ENCODE results near the gene ACBD6.

Gene ACBD6

DNA sequence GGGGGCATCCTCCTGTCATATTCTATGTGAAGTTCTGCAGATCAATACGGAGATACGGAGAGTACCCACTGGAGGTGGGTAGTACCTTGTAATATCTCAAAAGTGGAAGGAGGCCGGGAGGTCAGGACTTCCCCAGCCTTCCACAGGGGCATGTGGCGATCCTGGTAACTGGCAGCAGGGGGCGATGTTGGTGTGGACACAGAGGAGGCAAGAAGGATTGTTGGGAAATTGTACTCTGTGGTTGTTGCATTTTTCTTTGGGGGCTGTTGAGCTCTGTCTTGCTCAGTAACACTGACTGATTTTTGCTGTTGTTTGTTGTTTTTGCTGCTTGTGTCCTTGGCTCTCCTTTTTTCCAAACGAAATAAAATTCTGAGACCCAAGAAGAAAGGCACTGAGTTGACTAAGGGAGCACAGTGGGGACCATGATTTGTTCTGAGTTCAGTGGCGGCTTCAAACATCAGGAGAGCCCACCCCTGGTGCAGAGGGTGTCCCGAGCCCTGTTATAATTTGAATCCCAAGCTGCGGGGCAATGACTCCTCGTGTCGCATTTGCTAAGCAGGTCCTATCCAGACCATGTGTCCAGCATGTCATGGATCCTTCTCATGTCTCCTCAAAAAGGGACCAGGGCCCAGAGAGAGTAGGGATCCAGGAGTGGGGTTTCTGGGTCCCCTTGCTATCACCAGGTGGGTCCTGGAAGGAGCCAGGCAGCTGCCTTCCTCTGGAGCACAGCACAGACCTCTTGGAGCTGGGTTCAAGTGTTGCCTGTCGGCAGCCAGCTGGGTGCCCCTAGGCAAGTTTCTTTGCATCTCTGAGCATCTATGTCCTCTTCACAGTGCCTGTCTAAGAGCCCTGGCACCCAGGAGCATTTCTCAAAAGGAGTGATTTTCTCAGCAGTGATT, 249.5 kb downstream of the ACBD6 start:
- TF ChIP-seq POLR2A (IDR thresholded peaks at IDR 0.05; ENCODE audit: low read length) (no peak), GATA1 (IDR thresholded peaks at IDR 0.05; ENCODE audit: low read depth, low read length) (no peak)
- peak; percentile 69 to 81 for DNase-seq

DNA sequence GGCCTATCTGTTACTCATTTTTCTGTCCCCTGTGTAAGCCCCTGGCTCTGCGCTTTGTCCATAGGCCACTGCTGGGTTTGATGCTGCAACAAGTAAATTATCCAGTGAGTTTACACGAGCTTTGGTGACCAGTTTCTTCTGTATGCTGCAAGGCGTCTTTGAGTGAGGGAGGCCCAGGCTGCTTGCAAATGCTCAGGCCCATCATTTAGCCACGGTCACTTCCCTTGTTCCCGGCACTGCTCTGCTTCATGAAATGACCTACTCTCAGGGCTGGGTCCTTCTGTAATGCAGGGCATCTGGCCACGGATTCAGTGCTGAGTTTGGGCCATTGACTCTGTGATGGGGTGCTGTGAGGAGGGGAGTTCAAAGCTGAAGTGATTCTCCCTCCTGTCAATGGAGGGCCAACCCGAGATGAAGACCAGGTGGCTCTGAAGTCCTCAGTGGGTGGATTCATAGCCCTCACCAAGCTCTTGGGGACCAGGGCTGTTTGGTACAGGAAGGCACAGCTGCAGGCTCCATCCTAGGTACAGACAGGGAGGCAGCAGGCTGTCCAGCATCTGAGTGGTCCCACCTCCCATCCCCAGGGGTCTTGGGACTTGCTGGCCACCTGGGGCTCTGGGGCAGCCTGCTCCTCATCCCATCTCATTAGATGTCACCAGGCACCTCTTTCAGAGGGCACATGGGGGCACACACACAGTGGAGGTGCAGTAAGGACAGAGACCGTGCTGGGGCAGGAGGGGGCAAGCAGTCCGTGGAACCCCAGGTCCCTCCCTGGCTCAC, 250.7 kb downstream of the ACBD6 start:
- TF ChIP-seq GATA1 (IDR thresholded peaks at IDR 0.05; ENCODE audit: low read depth, low read length) (no peak), POLR2A (IDR thresholded peaks at IDR 0.05; ENCODE audit: low read length) (no peak)
- no peak for DNase-seq

DNA sequence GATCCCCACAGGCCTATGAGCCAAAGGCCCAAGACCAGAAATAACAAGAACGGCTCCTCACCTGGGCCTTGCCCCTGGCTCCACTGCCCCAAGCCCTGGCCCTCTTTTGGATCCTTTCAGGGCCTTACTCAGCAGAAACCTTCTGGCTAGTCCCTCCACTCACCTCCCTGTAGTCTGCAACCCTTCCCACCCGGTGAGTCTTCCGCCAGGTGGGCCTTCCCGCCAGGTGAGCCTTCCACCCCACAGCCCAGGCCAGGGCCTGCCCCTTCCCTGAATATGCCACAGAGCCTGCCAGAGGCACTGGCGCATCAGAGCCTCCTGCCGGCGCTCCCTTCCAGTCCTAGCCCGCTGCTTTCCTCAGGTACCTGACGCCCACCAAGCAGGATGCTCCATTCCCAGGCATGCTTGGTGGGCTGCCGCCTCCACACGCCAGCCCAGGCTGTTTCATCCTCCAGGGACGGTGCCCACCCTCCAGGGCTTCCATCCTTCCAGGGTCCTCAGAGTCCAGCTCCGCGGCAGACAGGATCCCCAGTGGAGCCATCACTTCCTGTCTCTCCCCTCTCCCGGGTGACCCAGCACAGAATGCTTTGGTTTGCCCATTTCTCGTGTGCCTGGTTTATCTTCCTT, 251.4 kb downstream of the ACBD6 start:
- TF ChIP-seq GATA1 (IDR thresholded peaks at IDR 0.05; ENCODE audit: low read depth, low read length) = no peak
- TF ChIP-seq POLR2A (IDR thresholded peaks at IDR 0.05; ENCODE audit: low read length) = no peak
- no peak for DNase-seq

DNA sequence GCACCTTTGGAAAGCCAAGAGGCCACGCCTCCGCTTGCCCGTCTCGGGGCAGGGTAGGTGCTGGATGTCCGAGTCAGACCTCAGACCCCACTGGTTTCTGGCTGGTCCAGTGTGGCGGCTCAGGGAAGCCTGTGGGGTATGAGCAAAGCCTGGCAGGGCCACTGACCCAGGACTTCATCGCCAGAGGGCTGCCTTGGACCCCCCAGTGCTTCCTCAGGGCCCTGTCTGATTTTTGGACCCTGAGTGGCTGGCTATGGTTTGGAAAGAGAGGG, 251.9 kb downstream of the ACBD6 start:
- TF ChIP-seq POLR2A (IDR thresholded peaks at IDR 0.05; ENCODE audit: low read length) (no peak), GATA1 (IDR thresholded peaks at IDR 0.05; ENCODE audit: low read depth, low read length) (no peak)
- DNase-seq = no peak

DNA sequence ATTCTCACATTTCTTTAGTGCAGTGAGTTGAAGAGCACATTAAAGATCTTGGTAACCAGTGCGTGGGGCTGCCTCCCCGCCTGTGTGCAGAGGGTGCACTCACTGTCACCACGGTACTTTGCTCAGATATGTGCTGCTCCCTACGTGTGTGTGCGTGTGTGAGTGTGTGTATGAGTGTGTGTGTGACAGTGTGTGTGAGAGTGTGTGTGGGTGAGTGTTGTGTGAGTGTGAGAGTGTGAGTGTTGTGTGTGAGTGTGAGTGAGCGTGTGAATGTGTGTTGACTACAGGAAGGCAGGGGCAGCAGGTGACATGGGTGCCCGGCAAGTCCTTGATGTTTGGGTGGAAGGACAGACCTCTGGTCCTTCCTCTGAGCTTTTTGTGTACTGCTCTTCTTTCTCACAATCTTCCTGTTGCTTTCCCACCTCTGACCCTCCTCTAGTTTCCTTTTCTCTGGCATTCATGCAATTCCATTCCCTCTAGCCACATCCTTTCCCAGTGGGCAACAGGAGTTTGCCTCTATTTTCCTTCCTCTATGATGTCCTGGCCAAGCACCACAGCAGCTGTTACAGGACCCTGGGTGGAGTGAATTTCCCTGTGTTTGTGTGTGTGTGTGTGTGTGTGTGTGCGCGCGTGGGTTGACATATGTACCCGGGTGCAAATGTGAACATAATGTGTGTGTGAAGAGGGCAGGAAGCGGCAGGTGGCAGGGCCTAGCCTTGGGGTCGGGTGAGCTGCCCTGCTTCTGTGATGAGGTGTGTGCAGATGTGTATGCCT, 252.5 kb downstream of the ACBD6 start:
- no peak for DNase-seq
- TF ChIP-seq GATA1 (IDR thresholded peaks at IDR 0.05; ENCODE audit: low read depth, low read length) (no peak), POLR2A (IDR thresholded peaks at IDR 0.05; ENCODE audit: low read length) (no peak)

DNA sequence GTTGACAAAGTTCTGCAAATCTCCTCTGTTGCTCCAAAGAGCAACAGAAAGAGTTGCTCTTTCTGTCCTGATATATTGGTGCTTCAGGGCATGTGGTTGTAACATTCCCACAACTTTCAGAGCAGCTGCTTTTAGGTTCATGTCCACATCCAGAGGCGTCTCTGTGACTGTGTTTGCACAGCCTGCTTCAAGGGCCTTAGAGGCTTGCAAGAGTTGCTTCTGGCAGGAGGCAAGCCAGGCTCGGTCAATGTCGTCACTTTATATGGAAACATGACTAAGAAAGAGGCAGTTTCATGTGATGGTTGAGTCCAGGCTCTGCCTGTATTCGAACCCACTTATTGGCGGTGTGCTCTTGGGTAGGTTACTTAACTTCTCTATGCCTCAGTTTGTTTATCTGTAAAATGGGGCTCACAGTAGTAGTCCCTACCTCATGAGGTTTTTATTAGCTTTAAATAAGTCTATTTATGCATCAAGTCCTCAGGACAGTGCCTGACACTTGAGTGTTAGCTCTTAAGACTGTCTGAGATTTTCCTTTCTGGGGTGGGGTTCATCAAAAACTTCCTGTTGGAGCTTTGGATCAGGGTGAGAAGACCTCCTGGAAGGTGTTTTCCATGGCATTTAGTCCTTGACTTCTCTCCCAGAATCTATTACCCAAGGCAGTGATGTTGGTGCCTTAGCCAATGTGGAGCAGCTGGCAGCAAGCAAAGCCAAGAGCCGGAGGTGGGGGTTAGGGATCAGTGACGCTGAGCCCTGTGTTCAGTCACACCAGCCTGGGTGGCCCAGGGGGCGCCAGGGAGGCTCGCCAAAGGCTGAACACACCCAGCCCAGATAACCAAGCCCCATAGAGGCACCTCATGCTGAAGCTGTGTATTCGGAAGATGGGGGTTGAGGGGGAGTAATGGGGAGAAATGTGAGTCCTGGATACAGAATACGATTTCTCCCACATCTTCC, 253.4 kb downstream of the ACBD6 start:
- TF ChIP-seq GATA1 (IDR thresholded peaks at IDR 0.05; ENCODE audit: low read depth, low read length) = no peak
- no peak for TF ChIP-seq POLR2A (IDR thresholded peaks at IDR 0.05; ENCODE audit: low read length)
- peak; percentile 29 to 39 for DNase-seq

DNA sequence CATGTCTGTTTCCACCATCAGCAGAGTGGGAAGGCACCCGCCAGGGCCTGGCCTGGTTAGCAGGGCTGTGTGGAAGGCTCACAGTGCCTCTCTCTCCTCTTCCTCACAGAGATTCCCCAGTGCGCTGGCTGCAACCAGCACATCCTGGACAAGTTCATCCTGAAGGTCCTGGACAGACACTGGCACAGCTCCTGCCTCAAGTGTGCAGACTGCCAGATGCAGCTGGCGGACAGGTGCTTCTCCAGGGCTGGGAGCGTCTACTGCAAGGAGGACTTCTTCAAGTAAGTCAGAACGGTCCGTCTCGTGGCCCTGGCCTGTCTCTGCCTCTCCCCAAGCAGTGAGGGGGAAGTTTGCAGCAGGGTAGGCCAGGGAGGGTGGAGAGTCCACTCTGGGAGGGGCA, 254.2 kb downstream of the ACBD6 start:
- DNase-seq = no peak
- TF ChIP-seq POLR2A (IDR thresholded peaks at IDR 0.05; ENCODE audit: low read length) (no peak), GATA1 (IDR thresholded peaks at IDR 0.05; ENCODE audit: low read depth, low read length) (no peak)

DNA sequence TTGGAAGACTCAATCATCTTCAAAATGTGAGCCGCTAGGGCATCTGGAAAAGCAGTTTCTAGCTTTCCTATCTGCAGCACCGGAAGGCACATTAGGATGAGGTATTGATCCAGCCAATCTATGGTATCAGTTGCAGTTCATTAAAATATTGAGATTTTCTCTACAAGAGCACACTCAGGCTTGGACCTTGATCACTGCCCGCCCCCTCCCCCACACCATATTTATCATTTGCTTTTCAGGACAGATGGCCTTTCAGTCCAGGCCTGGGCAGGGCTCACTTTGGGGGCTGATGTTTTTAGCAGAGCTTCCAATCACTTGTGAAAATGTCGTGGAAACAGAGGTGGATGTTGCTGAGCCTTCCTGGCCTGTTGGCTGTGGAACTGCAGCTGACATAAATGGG, 254.8 kb downstream of the ACBD6 start:
- TF ChIP-seq GATA1 (IDR thresholded peaks at IDR 0.05; ENCODE audit: low read depth, low read length) (no peak), POLR2A (IDR thresholded peaks at IDR 0.05; ENCODE audit: low read length) (no peak)
- DNase-seq = no peak

DNA sequence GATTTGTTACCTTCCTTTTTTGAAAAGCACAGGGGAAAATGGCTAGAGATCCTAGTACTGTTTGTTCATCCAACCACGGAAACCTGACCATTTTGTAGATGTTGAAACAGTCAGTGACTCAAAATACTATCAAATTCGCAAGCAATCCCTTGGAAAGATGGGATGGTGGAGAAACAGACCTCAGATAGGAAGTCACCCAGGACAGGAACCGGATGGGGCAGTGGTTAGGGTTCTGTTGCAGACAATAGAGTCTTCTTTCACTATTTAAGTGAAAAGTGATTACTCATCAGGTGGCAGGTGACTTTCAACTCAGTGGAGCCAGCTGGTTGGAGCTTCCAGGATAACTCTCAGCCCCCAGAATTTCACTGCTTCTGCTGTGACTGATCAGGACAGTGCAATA, 255.3 kb downstream of the ACBD6 start:
- no peak for DNase-seq
- TF ChIP-seq POLR2A (IDR thresholded peaks at IDR 0.05; ENCODE audit: low read length) (no peak), GATA1 (IDR thresholded peaks at IDR 0.05; ENCODE audit: low read depth, low read length) (no peak)

DNA sequence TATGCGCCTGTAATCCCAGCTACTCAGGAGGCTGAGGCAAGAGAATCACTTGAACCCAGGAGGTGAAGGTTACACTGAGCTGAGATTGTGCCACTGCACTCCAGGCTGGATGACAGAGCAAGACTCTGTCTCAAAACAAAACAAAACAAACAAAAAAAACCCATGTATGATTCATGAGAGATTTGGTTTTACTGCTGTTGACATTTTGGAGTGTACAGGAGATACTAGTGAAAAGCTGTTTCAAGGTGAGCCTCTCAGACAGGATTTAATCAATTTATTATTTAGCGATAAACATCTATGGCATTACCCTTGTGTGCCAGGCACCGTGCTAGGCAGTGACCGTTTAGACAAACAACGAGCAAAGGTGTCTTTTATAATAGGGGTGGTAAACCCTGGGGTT, 255.8 kb downstream of the ACBD6 start:
- TF ChIP-seq POLR2A (IDR thresholded peaks at IDR 0.05; ENCODE audit: low read length) (no peak), GATA1 (IDR thresholded peaks at IDR 0.05; ENCODE audit: low read depth, low read length) (no peak)
- no peak for DNase-seq

DNA sequence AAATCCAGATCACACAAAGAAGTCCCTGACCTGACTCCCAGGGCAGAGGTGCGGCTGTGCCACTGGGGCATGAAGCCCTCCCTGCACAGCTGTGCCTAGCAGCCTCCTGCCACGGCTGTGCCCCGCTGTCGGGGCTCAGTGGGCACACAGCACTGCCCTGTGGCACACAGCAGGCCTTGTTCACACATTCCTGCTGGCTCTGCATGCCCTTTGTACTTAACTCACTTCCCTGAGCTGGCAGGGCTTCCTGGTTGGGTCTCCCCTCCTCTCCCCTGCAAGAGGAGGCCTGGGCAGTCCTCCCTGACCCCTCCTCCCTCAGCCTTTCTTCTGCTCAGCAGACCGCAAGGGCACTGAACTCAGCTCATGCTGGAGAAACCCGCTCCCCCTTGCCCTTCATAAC, 257.5 kb downstream of the ACBD6 start:
- no peak for DNase-seq
- TF ChIP-seq GATA1 (IDR thresholded peaks at IDR 0.05; ENCODE audit: low read depth, low read length) = no peak
- TF ChIP-seq POLR2A (IDR thresholded peaks at IDR 0.05; ENCODE audit: low read length) = no peak

DNA sequence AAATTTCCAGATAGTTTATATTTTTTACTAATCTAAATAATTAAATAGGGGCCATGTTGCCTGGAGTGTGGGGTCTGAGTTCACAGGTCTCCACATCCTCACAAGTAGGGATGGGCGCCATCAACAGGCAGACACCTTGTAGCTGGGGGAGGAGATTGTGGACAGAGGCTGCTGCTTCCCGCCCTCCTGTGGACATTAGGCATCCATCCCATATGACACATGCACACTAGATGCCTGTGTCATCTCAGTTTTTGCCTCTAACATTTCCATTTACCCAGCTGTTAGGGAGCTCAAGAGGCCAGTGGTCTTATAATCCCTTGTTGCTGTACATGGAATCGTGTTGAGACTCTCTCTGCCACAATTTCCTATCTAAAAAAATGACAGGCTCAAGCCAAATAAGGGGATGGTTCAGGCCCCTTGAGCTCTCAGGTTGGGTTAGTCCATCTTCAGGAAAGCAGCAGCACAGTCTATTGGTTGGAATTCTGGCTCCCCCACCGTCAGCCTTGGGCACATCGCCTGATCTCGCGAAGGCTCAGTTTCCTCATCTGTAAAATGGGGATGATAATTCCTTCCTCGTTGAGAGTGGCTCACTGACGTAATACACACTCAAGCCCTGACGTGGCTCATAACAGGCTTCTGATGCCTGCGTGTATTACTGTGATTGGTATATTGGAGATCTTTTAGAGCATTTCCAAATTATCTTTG, 258.7 kb downstream of the ACBD6 start:
- no peak for DNase-seq
- TF ChIP-seq POLR2A (IDR thresholded peaks at IDR 0.05; ENCODE audit: low read length) (no peak), GATA1 (IDR thresholded peaks at IDR 0.05; ENCODE audit: low read depth, low read length) (no peak)

Measured in erythroblast (primary cell).